Right lobe of liver (tissue), 4 donors: ENCODE measurements around the gene TBCA.

Experiments
- CTCF ChIP-seq, 4 donors: fragments of 200-600 bp in 3 of 4; fragments of 450-650 bp in 1 of 4; IDR thresholded peaks; one replicate each; pipeline versions ENCODE4 v1.5.1 to v1.8.0; 2016 to 2022; ENCODE audit warnings: antibody characterized with exemption in 4 of 4, mild to moderate bottlenecking in 2 of 4
- POLR2A ChIP-seq: fragments of 450-650 bp; IDR thresholded peaks from one replicate; pipeline ENCODE4 v1.6.1; 2017; ENCODE audit warnings: antibody characterized with exemption, mild to moderate bottlenecking
- donor health status: DM: no; HTN: no; CAD: no.
- donor health status: DM: no; HTN: no; CAD: no.
- donor health status: DM: no; HTN: yes; CAD: no.

GRCh38 chr5:77693913-77694312 lies 82.2 kb downstream of the TBCA start:
- TF ChIP-seq CTCF (IDR thresholded peaks at IDR 0.05) (no peak), POLR2A (no peak)
